Smooth muscle cell (in vitro differentiated cells): Measurements from ENCODE around the gene SKOR2. TPM values are rescaled to one million over a fixed set of nuclear protein-coding genes. Genes with fewer than 3 reads are reported as not detected.
"Not testable (repeated sequence)": the region's sequence is repeated elsewhere in the genome, so short reads cannot be mapped to it uniquely, and the experiment has no call there.

ENCODE experiments used
- DNase-seq: peaks from one replicate; lab custom pipeline; 2025; ENCODE audit not compliant: unreplicated experiment; lab: John Stamatoyannopoulos, UW
- H2AFZ ChIP-seq: fragments of 200-600 bp; sonication (generic); 2 replicates; pipeline ENCODE4 v1.6.0; 2016; ENCODE audit warnings: antibody characterized with exemption, low read depth, mild to moderate bottlenecking
- H3F3A ChIP-seq: fragments of 200-600 bp; sonication (generic); 2 replicates; pipeline ENCODE4 v1.6.0; 2017; ENCODE audit warnings: antibody characterized with exemption, low read depth
- H3K27ac ChIP-seq: fragments of 200-600 bp; sonication (generic); 2 replicates; pipeline ENCODE4 v1.5.1; 2016; ENCODE audit warnings: low read depth, mild to moderate bottlenecking
- H3K27me3 ChIP-seq: fragments of 200-600 bp; sonication (generic); 2 replicates; pipeline ENCODE4 v1.6.1; 2016; ENCODE audit warnings: low read depth, mild to moderate bottlenecking
- H3K36me3 ChIP-seq: fragments of 200-600 bp; sonication (generic); 2 replicates; pipeline ENCODE4 v1.5.1; 2016; ENCODE audit warnings: low read depth
- H3K4me1 ChIP-seq: fragments of 200-600 bp; sonication (generic); 2 replicates; pipeline ENCODE4 v1.5.1; 2016; ENCODE audit warnings: low read depth
- H3K4me2 ChIP-seq: fragments of 200-600 bp; sonication (generic); 2 replicates; pipeline ENCODE4 v1.6.0; 2016; ENCODE audit warnings: mild to moderate bottlenecking
- H3K4me3 ChIP-seq: fragments of 200-600 bp; sonication (generic); 2 replicates; pipeline ENCODE4 v1.5.1; 2016; ENCODE audit warnings: mild to moderate bottlenecking
- H3K79me2 ChIP-seq: fragments of 200-600 bp; sonication (generic); 2 replicates; pipeline ENCODE4 v1.6.0; 2016; ENCODE audit warnings: low read depth, mild to moderate bottlenecking
- H3K9ac ChIP-seq: fragments of 200-600 bp; sonication (generic); 2 replicates; pipeline ENCODE4 v1.6.0; 2016; ENCODE audit warnings: low read depth
- H3K9me3 ChIP-seq: fragments of 200-600 bp; sonication (generic); replicated peaks from 2 replicates; pipeline ENCODE4 v1.5.1; 2016; ENCODE audit warnings: low read depth
- H4K20me1 ChIP-seq: fragments of 200-600 bp; sonication (generic); 2 replicates; pipeline ENCODE4 v1.6.0; 2016; ENCODE audit warnings: low read depth
- WGBS: methylation state at CpG from one replicate; pipeline ENCODE4 v1.1.7; 2016; ENCODE audit warnings: low lambda C conversion rate; 5-methylcytosine and 5-hydroxymethylcytosine counted together
- polyA plus RNA-seq: library from polyadenylated mRNA; unstranded; fragments of >200 nt; fragmentation: Nextera tagmentation; extraction: Ambion mirVana; gene quantifications from 2 replicates; pipeline ENCODE4 v1.2.1, GENCODE V29; 2016
- total RNA-seq: library from RNA; depleted of rRNA; stranded (reverse); fragments of >200 nt; gene quantifications from 2 replicates; pipeline ENCODE4 v1.2.3, GENCODE V29; 2014
- TF ChIP-seq, protein P1 (sequence below): fragments of 200-600 bp; sonication (generic); IDR thresholded peaks from 2 replicates; pipeline ENCODE4 v1.5.1; 2017; ENCODE audit warnings: borderline replicate concordance, mild to moderate bottlenecking, antibody characterized with exemption; ENCODE audit not compliant: insufficient read depth, poor library complexity, severe bottlenecking

SKOR2 gene
- total and polyA plus RNA-seq, 2 experiments from 2014 or later = not detected

DNA sequence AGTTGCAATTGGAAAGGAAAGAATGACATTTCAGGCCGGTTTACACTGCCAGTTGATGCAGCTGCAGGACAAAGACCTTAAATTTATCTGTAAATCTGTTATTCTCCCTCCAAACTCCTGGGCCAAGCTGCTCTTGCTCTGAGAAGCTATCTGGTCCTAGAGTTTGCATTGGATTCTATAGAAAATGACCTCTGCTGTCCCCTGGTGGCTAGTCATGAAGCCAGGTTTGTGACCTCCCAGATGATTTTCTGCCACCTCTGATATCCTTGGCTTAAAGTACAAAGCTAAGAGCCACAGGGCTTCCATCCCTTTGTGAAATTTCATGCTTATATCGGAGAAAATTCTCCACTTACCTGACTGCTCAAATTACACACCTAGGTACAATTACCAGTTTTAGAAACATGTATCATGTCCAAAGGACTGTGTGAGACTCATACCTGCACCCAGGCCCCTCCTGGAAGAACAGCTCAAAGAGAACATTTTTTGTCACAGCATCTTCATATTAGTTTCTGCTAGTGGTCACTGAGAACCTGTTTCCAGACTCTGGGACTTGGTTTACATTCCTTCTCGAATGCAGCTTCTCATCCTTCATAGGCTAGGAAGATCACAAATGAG, 46.4 kb downstream of the SKOR2 start:
- H3F3A ChIP-seq = no peaks in the 10 kb centered on the region
- H3K9ac ChIP-seq = no peak overlapping the region
- no peak overlapping the region for H3K4me2 ChIP-seq
- 46% methylated on average over 3 of the region's 3 CpGs for WGBS
- H3K4me1 ChIP-seq = peaks cover 36% of the 10 kb centered on the region
- no peaks in the 10 kb centered on the region for H3K36me3 ChIP-seq
- H3K4me3 ChIP-seq = no peak overlapping the region
- TF ChIP-seq, protein P1, sequence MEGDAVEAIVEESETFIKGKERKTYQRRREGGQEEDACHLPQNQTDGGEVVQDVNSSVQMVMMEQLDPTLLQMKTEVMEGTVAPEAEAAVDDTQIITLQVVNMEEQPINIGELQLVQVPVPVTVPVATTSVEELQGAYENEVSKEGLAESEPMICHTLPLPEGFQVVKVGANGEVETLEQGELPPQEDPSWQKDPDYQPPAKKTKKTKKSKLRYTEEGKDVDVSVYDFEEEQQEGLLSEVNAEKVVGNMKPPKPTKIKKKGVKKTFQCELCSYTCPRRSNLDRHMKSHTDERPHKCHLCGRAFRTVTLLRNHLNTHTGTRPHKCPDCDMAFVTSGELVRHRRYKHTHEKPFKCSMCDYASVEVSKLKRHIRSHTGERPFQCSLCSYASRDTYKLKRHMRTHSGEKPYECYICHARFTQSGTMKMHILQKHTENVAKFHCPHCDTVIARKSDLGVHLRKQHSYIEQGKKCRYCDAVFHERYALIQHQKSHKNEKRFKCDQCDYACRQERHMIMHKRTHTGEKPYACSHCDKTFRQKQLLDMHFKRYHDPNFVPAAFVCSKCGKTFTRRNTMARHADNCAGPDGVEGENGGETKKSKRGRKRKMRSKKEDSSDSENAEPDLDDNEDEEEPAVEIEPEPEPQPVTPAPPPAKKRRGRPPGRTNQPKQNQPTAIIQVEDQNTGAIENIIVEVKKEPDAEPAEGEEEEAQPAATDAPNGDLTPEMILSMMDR = peak; percentile 72
- no peak overlapping the region for H3K27ac ChIP-seq
- H3K27me3 ChIP-seq = no peaks in the 10 kb centered on the region
- no peaks in the 10 kb centered on the region for H4K20me1 ChIP-seq
- H2AFZ ChIP-seq = no peak overlapping the region
- H3K79me2 ChIP-seq = no peaks in the 10 kb centered on the region
- H3K9me3 ChIP-seq = no peaks in the 10 kb centered on the region
- DNase-seq = no peak

- H3K9ac ChIP-seq = no peak overlapping the region
- H3K4me1 ChIP-seq = peaks cover 24% of the 10 kb centered on the region
- H3F3A ChIP-seq = no peaks in the 10 kb centered on the region
- TF ChIP-seq, protein P1 = no peak
- 22% methylated on average over 3 of the region's 3 CpGs for WGBS
- no peak for DNase-seq
- no peaks in the 10 kb centered on the region for H3K27me3 ChIP-seq
- H3K4me2 ChIP-seq = no peak overlapping the region
- no peaks in the 10 kb centered on the region for H4K20me1 ChIP-seq
- H3K36me3 ChIP-seq = no peaks in the 10 kb centered on the region
- no peak overlapping the region for H2AFZ ChIP-seq
- H3K27ac ChIP-seq = no peak overlapping the region
- H3K79me2 ChIP-seq = no peaks in the 10 kb centered on the region
- H3K9me3 ChIP-seq = no peaks in the 10 kb centered on the region
- no peak overlapping the region for H3K4me3 ChIP-seq
Observed at GRCh38 chr18:47203626-47204464, 47.6 kb downstream of the SKOR2 start.

DNA sequence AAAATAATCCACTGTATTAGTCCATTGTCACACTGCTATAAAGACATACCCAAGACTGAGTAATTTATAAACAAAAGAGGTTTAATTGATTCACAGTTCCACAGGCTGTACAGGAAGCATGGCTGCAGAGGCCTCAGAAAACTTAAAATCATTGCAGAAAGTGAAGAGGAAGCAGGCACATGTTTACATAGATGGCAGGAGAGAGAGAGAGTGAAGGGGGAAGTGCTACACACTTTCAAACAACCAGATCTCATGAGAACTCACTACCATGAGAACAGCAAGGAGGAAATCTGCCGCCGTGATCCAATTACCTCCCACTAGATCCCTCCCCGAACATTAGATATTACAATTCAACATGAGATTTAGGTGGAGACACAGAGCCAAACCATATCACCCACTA, 55.5 kb downstream of the SKOR2 start:
- WGBS = 93% methylated on average over 3 of the region's 3 CpGs
- H3K27me3 ChIP-seq, H3K9me3 ChIP-seq, H3K4me2 ChIP-seq, H3F3A ChIP-seq, H3K4me3 ChIP-seq, H2AFZ ChIP-seq, H3K36me3 ChIP-seq, H3K27ac ChIP-seq, H3K9ac ChIP-seq, H3K79me2 ChIP-seq, H4K20me1 ChIP-seq, DNase-seq, H3K4me1 ChIP-seq: not testable (repeated sequence)

DNA sequence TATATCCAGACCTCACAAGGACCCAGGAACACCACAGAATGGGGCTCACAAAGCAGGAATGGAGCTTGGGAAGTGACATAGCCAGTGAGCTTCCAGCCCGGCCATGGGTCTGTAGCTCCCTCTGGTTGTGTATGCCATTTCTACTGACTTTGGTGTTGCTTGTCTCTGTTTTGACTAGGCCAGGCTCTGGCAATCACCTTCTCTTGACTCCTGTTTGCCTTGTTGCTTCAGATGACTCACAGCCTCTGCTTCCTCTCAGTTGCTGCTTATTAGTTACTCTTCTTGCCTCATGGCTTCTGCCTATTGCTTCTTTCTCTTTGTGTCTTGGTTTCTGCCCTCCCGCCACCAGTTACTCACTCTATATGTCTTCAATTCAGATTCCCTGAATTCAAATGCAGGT, 59.5 kb downstream of the SKOR2 start:
- whole genome bisulfite sequencing = 92% methylated on average over 2 of the region's 2 CpGs
- H3F3A ChIP-seq = no peaks in the 10 kb centered on the region
- no peak overlapping the region for H2AFZ ChIP-seq
- TF ChIP-seq, protein P1 = no peak
- H4K20me1 ChIP-seq = no peaks in the 10 kb centered on the region
- H3K9ac ChIP-seq = no peak overlapping the region
- no peak for DNase-seq
- no peaks in the 10 kb centered on the region for H3K27me3 ChIP-seq
- no peak overlapping the region for H3K4me2 ChIP-seq
- H3K9me3 ChIP-seq = no peaks in the 10 kb centered on the region
- no peak overlapping the region for H3K4me3 ChIP-seq
- H3K79me2 ChIP-seq = no peaks in the 10 kb centered on the region
- no peaks in the 10 kb centered on the region for H3K4me1 ChIP-seq
- H3K36me3 ChIP-seq = no peaks in the 10 kb centered on the region
- H3K27ac ChIP-seq = no peak overlapping the region
